Chondrocyte (in vitro differentiated cells): ENCODE measurements around the gene OPRL1. TPM values are rescaled to one million over a fixed set of nuclear protein-coding genes. Genes with fewer than 3 reads are reported as not detected.

Experiments used
- DNase-seq: peaks from one replicate; pipeline ENCODE4 v3.0.0; 2021; ENCODE audit warnings: mixed read lengths, low spot score
- H3K27ac Mint-ChIP-seq: one replicate; pipeline ENCODE4 v1.8.0; 2021; ENCODE audit warnings: mild to moderate bottlenecking, moderate library complexity, mixed read lengths; ENCODE audit not compliant: unreplicated experiment
- H3K27me3 Mint-ChIP-seq: 2 replicates; pipeline ENCODE4 v1.8.0; 2021; ENCODE audit warnings: low read depth, mixed read lengths
- H3K36me3 Mint-ChIP-seq: 2 replicates; pipeline ENCODE4 v1.8.0; 2021; ENCODE audit warnings: low read depth, mixed read lengths
- H3K4me1 Mint-ChIP-seq: 2 replicates; pipeline ENCODE4 v1.8.0; 2021; ENCODE audit warnings: low read depth, mild to moderate bottlenecking, mixed read lengths
- H3K4me3 Mint-ChIP-seq: one replicate; pipeline ENCODE4 v1.8.0; 2021; ENCODE audit warnings: mild to moderate bottlenecking, moderate library complexity, mixed read lengths; ENCODE audit not compliant: unreplicated experiment
- H3K9me3 Mint-ChIP-seq: 2 replicates; pipeline ENCODE4 v1.8.0; 2021; ENCODE audit warnings: low read depth, mixed read lengths
- total RNA-seq: library from RNA; stranded (reverse); gene quantifications from 3 replicates; pipeline ENCODE4 v1.2.1, GENCODE V29; 2021
- TF ChIP-seq, protein P1 (sequence below): fragments of 200-600 bp; sonication (generic); IDR thresholded peaks from 2 replicates; pipeline ENCODE4 v1.5.0; 2021; ENCODE audit warnings: antibody characterized with exemption, mild to moderate bottlenecking, moderate library complexity

The OPRL1 gene
- total RNA-seq, 1 donor from 2014 or later = 3.2 TPM

GRCh38 chr20:64037498-64038213 lies 42.2 kb upstream of the OPRL1 start:
- H3K9me3 Mint-ChIP-seq = no peaks in the 10 kb centered on the region

DNA sequence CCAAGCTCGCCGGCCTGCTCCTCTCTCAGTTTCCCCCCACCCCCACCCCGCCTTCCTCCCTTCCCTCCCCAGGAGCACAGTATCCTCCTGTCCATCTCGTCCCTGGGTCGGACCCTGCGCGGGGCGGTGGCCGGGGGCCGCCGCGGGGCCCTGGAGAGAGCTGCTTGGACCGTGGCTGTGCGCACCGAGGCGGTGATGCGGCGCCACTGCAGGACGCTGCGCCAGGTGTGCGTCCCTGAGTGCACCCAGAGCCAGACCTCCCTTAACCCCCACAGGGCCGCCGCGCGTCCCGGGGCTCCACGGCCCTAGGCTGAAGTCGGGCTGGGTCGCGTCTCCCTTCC lies 41.7 kb upstream of the OPRL1 start:
- no peak for DNase-seq
- H3K36me3 Mint-ChIP-seq = peaks cover 10% of the 10 kb centered on the region
- H3K4me1 Mint-ChIP-seq = peaks cover 6% of the 10 kb centered on the region
- TF ChIP-seq, protein P1, sequence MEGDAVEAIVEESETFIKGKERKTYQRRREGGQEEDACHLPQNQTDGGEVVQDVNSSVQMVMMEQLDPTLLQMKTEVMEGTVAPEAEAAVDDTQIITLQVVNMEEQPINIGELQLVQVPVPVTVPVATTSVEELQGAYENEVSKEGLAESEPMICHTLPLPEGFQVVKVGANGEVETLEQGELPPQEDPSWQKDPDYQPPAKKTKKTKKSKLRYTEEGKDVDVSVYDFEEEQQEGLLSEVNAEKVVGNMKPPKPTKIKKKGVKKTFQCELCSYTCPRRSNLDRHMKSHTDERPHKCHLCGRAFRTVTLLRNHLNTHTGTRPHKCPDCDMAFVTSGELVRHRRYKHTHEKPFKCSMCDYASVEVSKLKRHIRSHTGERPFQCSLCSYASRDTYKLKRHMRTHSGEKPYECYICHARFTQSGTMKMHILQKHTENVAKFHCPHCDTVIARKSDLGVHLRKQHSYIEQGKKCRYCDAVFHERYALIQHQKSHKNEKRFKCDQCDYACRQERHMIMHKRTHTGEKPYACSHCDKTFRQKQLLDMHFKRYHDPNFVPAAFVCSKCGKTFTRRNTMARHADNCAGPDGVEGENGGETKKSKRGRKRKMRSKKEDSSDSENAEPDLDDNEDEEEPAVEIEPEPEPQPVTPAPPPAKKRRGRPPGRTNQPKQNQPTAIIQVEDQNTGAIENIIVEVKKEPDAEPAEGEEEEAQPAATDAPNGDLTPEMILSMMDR = no peak
- H3K27me3 Mint-ChIP-seq = peaks cover 6% of the 10 kb centered on the region
- no peak overlapping the region for H3K4me3 Mint-ChIP-seq
- H3K9me3 Mint-ChIP-seq = no peaks in the 10 kb centered on the region
- no peak overlapping the region for H3K27ac Mint-ChIP-seq

More at GRCh38 chr20:64037498-64038213, 42.2 kb upstream of the OPRL1 start:
- peaks cover 6% of the 10 kb centered on the region for H3K27me3 Mint-ChIP-seq
- H3K27ac Mint-ChIP-seq = no peak overlapping the region
- H3K36me3 Mint-ChIP-seq = peaks cover 10% of the 10 kb centered on the region
- peaks cover 6% of the 10 kb centered on the region for H3K4me1 Mint-ChIP-seq
- peak overlapping the region; percentile 16 for H3K4me3 Mint-ChIP-seq
- TF ChIP-seq, protein P1 = no peak
- DNase-seq = no peak

GRCh38 chr20:64038565-64039292 lies 41.2 kb upstream of the OPRL1 start:
- H3K27me3 Mint-ChIP-seq = peaks cover 6% of the 10 kb centered on the region

DNA sequence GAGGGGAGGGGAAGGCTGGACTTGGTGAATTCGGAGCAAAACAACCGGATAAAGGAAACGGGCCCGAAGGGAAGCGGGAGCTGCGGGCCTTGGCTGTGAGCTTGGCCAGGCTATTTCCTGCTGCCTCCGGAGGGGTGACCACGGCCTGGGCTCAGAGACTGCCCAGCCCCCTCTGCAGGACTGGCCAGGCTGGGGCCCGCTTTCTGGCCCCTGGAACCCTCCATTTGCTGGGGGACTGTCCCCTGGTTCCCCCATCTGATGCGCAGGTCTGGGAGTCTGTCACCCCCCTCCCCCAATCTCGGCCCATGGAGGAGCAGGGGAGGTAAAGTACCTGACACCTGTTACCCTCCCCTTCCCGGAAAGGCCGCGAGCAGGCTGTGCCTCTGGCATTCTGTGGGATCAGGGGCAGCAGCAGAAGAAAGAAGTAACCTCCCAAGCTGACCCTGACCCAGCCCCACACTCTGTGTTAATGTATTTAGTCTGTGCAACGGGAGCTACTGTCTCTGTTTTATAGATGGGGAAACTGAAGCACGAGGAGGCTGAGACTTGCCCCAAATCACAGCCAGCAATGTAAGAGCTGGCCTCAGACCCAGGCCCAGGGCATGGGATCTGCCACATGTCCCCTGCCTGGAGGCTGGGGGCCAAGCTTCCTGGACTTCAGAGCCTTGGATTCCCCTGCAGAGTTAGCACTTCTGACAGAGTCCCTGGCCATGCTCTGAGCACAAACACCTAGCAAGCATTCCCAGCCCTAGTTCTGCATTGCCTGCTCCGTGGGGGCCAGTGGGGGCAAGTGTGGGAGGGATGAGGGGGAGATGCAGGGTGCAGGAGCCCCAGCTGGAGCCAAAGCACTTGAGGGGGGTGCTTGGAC lies 40.4 kb upstream of the OPRL1 start:
- TF ChIP-seq, protein P1 = peak; percentile 26
- H3K36me3 Mint-ChIP-seq = peaks cover under 1% of the 10 kb centered on the region
- peak overlapping the region; percentile 65 for H3K4me3 Mint-ChIP-seq
- H3K27me3 Mint-ChIP-seq = peaks cover 6% of the 10 kb centered on the region
- H3K9me3 Mint-ChIP-seq = no peaks in the 10 kb centered on the region
- no peak overlapping the region for H3K27ac Mint-ChIP-seq
- H3K4me1 Mint-ChIP-seq = peaks cover 14% of the 10 kb centered on the region
- DNase-seq = no peak

More at GRCh38 chr20:64038565-64039292, 41.2 kb upstream of the OPRL1 start:
- peak overlapping the region; percentile 65 for H3K4me3 Mint-ChIP-seq
- TF ChIP-seq, protein P1 = peak; percentile 87
- peaks cover 8% of the 10 kb centered on the region for H3K4me1 Mint-ChIP-seq
- H3K27ac Mint-ChIP-seq = no peak overlapping the region
- no peaks in the 10 kb centered on the region for H3K9me3 Mint-ChIP-seq
- peaks cover 6% of the 10 kb centered on the region for H3K36me3 Mint-ChIP-seq
- DNase-seq = no peak
